NCI-H187 (cell line): ENCODE data around the gene ZNF438.
"Not testable (repeated sequence)": the region's sequence is repeated elsewhere in the genome, so short reads cannot be mapped to it uniquely, and the experiment has no call there.

Source experiments
- DNase-seq, 2 experiments: peaks; one replicate each; lab custom pipeline; 2025; lab: John Stamatoyannopoulos, UW

The ZNF438 gene

GRCh38 chr10:30935078-30935477, 96.6 kb downstream of the ZNF438 start:
- no peak for DNase-seq

- DNase-seq, result no peak
These were observed 100.6 kb downstream of the ZNF438 start for GRCh38 chr10:30931094-30931493.

- no peak for DNase-seq
These were observed 101.7 kb downstream of the ZNF438 start for GRCh38 chr10:30929901-30930520.

- DNase-seq, result not testable (repeated sequence)
These were observed 102.3 kb downstream of the ZNF438 start for GRCh38 chr10:30929311-30929729.

GRCh38 chr10:30928742-30929141, 102.9 kb downstream of the ZNF438 start:
- no peak for DNase-seq

GRCh38 chr10:30918651-30919050, 113.0 kb downstream of the ZNF438 start:
- no peak for DNase-seq

GRCh38 chr10:30917789-30918188, 113.9 kb downstream of the ZNF438 start:
- DNase-seq, result no peak

GRCh38 chr10:30917067-30917466, 114.6 kb downstream of the ZNF438 start:
- no peak for DNase-seq

- no peak for DNase-seq
These were observed 116.5 kb downstream of the ZNF438 start for GRCh38 chr10:30915146-30915545.

GRCh38 chr10:30911303-30911863, 120.3 kb downstream of the ZNF438 start:
- DNase-seq, result no peak

- DNase-seq, result no peak
These were observed 128.1 kb downstream of the ZNF438 start for GRCh38 chr10:30903397-30904138.

- no peak for DNase-seq
These were observed 128.9 kb downstream of the ZNF438 start for GRCh38 chr10:30902621-30903396.

GRCh38 chr10:30901487-30901886, 130.2 kb downstream of the ZNF438 start:
- DNase-seq, result not testable (repeated sequence)

- no peak for DNase-seq
These were observed 132.7 kb downstream of the ZNF438 start for GRCh38 chr10:30898964-30899363.

GRCh38 chr10:30897547-30897946, 134.1 kb downstream of the ZNF438 start:
- no peak for DNase-seq

- no peak for DNase-seq
These were observed 134.6 kb downstream of the ZNF438 start for GRCh38 chr10:30897048-30897447.

- no peak for DNase-seq
These were observed 137.4 kb downstream of the ZNF438 start for GRCh38 chr10:30894221-30894620.

GRCh38 chr10:30893208-30893607, 138.5 kb downstream of the ZNF438 start:
- DNase-seq, result no peak

- DNase-seq, result no peak
These were observed 143.8 kb downstream of the ZNF438 start for GRCh38 chr10:30887839-30888238.

- DNase-seq, result no peak
These were observed 146.2 kb downstream of the ZNF438 start for GRCh38 chr10:30885423-30885822.

GRCh38 chr10:30883751-30884150, 147.9 kb downstream of the ZNF438 start:
- no peak for DNase-seq

GRCh38 chr10:30883116-30883515, 148.5 kb downstream of the ZNF438 start:
- DNase-seq, result no peak

GRCh38 chr10:30882281-30882680, 149.4 kb downstream of the ZNF438 start:
- DNase-seq, result no peak
